ENCODE measurements around the gene TNFRSF18. TPM values are rescaled to one million over a fixed set of nuclear protein-coding genes. Genes with fewer than 3 reads are reported as not detected.

The TNFRSF18 gene
- total RNA-seq, 1 experiment from 2014 or later = 6.9 TPM

GRCh38 chr1:1169429-1170214, 36.8 kb downstream of the TNFRSF18 start:
- H3K4me3 ChIP-seq = no peak overlapping the region
- ChIA-PET POLR2A (ENCODE audit: unreplicated experiment) (interaction anchor here (0.5 kb wide), 1 partner anchor 10 kb away, joined by 3 read pairs; no protein-coding TSS in a partner anchor), CTCF (no interaction called here)
- H2AFZ ChIP-seq = no peak overlapping the region
- BruUV-seq (replicated peaks) = no TSS peak
- no peaks in the 10 kb centered on the region for H3K27me3 ChIP-seq (ENCODE audit: insufficient read depth, low read depth)
- H3K27ac ChIP-seq = no peak overlapping the region
- H3K4me1 ChIP-seq (replicated peaks; ENCODE audit: insufficient read depth) = peaks cover 14% of the 10 kb centered on the region
- no peaks in the 10 kb centered on the region for H3K9me2 ChIP-seq (ENCODE audit: insufficient read depth)
- H3K79me2 ChIP-seq (ENCODE audit: low read depth) = peaks cover 39% of the 10 kb centered on the region
- no peaks in the 10 kb centered on the region for H3K9me3 ChIP-seq (ENCODE audit: insufficient read depth, low read depth)
- H3F3A ChIP-seq (ENCODE audit: insufficient read depth, low read depth) = peaks cover 26% of the 10 kb centered on the region; the same call in 1 of the 2 replicates
- peaks cover 38% of the 10 kb centered on the region for H4K20me1 ChIP-seq (ENCODE audit: insufficient read depth)
- TF ChIP-seq EZH2 (IDR thresholded peaks at IDR 0.05; ENCODE audit: low read depth) (no peak), CTCF (conservative IDR thresholded peaks at IDR 0.05) (no peak)
- intact Hi-C loops (cut with micrococcal nuclease; ENCODE audit: unreplicated experiment) = no loop called here
- no peak for DNase-seq
- no peak overlapping the region for H3K4me2 ChIP-seq
- H3K36me3 ChIP-seq (ENCODE audit: low read depth) = no peaks in the 10 kb centered on the region

- Histone ChIP-seq H3K9me3 (ENCODE audit: insufficient read depth, low read depth) (no peaks in the 10 kb centered on the region), H2AFZ (no peak overlapping the region), H3K36me3 (ENCODE audit: low read depth) (no peaks in the 10 kb centered on the region), H4K20me1 (ENCODE audit: insufficient read depth) (peaks cover 38% of the 10 kb centered on the region), H3K4me3 (no peak overlapping the region), H3K79me2 (ENCODE audit: low read depth) (peaks cover 48% of the 10 kb centered on the region), H3K27me3 (ENCODE audit: insufficient read depth, low read depth) (no peaks in the 10 kb centered on the region), H3F3A (ENCODE audit: insufficient read depth, low read depth) (peaks cover 29% of the 10 kb centered on the region; the same call in 1 of the 2 replicates), H3K4me2 (no peak overlapping the region), H3K9me2 (ENCODE audit: insufficient read depth) (no peaks in the 10 kb centered on the region), H3K27ac (no peak overlapping the region), H3K4me1 (replicated peaks; ENCODE audit: insufficient read depth) (peaks cover 14% of the 10 kb centered on the region)
- TF ChIP-seq EZH2 (IDR thresholded peaks at IDR 0.05; ENCODE audit: low read depth) (no peak), CTCF (conservative IDR thresholded peaks at IDR 0.05) (no peak)
- BruUV-seq (replicated peaks) = no TSS peak
- CTCF ChIA-PET = no interaction called here
- no peak for DNase-seq
- intact Hi-C loops (cut with micrococcal nuclease; ENCODE audit: unreplicated experiment) = no loop called here
- POLR2A ChIA-PET (ENCODE audit: unreplicated experiment) = no interaction called here
These were observed 37.7 kb downstream of the TNFRSF18 start for GRCh38 chr1:1168451-1169411.

GRCh38 chr1:1167841-1168450, 38.4 kb downstream of the TNFRSF18 start:
- Histone ChIP-seq H2AFZ (no peak overlapping the region), H3F3A (ENCODE audit: insufficient read depth, low read depth) (peaks cover 28% of the 10 kb centered on the region; the same call in 1 of the 2 replicates), H3K36me3 (ENCODE audit: low read depth) (no peaks in the 10 kb centered on the region), H3K4me1 (replicated peaks; ENCODE audit: insufficient read depth) (peaks cover 14% of the 10 kb centered on the region), H3K4me3 (no peak overlapping the region), H3K4me2 (no peak overlapping the region), H3K27me3 (ENCODE audit: insufficient read depth, low read depth) (no peaks in the 10 kb centered on the region), H3K79me2 (ENCODE audit: low read depth) (peaks cover 56% of the 10 kb centered on the region), H4K20me1 (ENCODE audit: insufficient read depth) (peaks cover 34% of the 10 kb centered on the region), H3K9me3 (ENCODE audit: insufficient read depth, low read depth) (no peaks in the 10 kb centered on the region), H3K9me2 (ENCODE audit: insufficient read depth) (no peaks in the 10 kb centered on the region), H3K27ac (no peak overlapping the region)
- BruUV-seq (replicated peaks) = no TSS peak
- ChIA-PET POLR2A (ENCODE audit: unreplicated experiment) (no interaction called here), CTCF (no interaction called here)
- no peak for TF ChIP-seq CTCF (conservative IDR thresholded peaks at IDR 0.05)
- TF ChIP-seq EZH2 (IDR thresholded peaks at IDR 0.05; ENCODE audit: low read depth) = no peak
- intact Hi-C loops (cut with micrococcal nuclease; ENCODE audit: unreplicated experiment) = no loop called here
- DNase-seq = no peak

Measured in PC-9 (cell line).